Lower leg skin (tissue), 3 donors: ENCODE data around the gene MAP4K3.

Source experiments
- POLR2A ChIP-seq, 2 donors: fragments of 450-650 bp; IDR thresholded peaks; one replicate each; pipeline ENCODE4 v1.6.1; 2016 to 2017; ENCODE audit warnings: antibody characterized with exemption in 2 of 2, mild to moderate bottlenecking in 1 of 2, moderate library complexity in 1 of 2
- TF ChIP-seq, protein P1 (sequence below), 3 donors: fragments of 450-650 bp; IDR thresholded peaks; one replicate each; pipeline ENCODE4 v1.5.1; 2016; ENCODE audit warnings: antibody characterized with exemption in 3 of 3, mild to moderate bottlenecking in 3 of 3, moderate library complexity in 2 of 3

DNA sequence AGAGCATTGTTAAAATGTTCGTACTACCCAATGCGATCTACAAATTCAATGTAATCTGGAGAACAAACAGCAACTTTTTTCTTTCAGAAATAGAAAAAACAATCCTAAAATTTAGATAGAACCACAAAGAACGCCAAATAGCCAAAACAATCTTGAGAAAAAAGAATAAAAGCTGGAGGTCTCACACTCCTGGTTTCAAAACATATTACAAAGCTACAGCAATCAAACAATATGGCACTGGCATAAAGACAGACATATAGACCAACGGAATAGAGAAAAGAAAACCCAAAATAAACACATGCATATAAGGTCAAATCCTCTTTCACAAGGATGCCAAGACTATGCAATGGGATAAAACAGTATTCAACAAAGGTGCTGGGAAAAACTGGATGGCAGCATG is 74.5 kb downstream of the MAP4K3 start:
- TF ChIP-seq POLR2A (IDR thresholded peaks at IDR 0.05), result no peak
- TF ChIP-seq, protein P1, sequence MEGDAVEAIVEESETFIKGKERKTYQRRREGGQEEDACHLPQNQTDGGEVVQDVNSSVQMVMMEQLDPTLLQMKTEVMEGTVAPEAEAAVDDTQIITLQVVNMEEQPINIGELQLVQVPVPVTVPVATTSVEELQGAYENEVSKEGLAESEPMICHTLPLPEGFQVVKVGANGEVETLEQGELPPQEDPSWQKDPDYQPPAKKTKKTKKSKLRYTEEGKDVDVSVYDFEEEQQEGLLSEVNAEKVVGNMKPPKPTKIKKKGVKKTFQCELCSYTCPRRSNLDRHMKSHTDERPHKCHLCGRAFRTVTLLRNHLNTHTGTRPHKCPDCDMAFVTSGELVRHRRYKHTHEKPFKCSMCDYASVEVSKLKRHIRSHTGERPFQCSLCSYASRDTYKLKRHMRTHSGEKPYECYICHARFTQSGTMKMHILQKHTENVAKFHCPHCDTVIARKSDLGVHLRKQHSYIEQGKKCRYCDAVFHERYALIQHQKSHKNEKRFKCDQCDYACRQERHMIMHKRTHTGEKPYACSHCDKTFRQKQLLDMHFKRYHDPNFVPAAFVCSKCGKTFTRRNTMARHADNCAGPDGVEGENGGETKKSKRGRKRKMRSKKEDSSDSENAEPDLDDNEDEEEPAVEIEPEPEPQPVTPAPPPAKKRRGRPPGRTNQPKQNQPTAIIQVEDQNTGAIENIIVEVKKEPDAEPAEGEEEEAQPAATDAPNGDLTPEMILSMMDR (IDR thresholded peaks at IDR 0.05), result no peak
